ENCODE results near the gene ZNF565.

- TF ChIP-seq CTCF (IDR thresholded peaks at IDR 0.05): no peak
- no peak for TF ChIP-seq POLR2A (IDR thresholded peaks at IDR 0.05)
Observed at GRCh38 chr19:36256853-36257519, 42.5 kb upstream of the ZNF565 start.

All from sigmoid colon (tissue), 3 donors.